Cardiac atrium fibroblast (primary cell): ENCODE results near the gene MMP3. TPM values are rescaled to one million over a fixed set of nuclear protein-coding genes. Genes with fewer than 3 reads are reported as not detected.

Experiments
- total RNA-seq: library from RNA; depleted of rRNA; stranded (reverse); fragments of >200 nt; gene quantifications from 2 replicates; pipeline ENCODE4 v1.2.3, GENCODE V29; 2015

The MMP3 gene
- not detected in 2 replicates for total RNA-seq

GRCh38 chr11:102843489-102843888, at the start of gene MMP3:
MMP3 (minus strand) TSS chr11:102843609; CDS start chr11:102843546, 63 bp downstream.

GRCh38 chr11:102874852-102875251, 31.4 kb upstream of the MMP3 start, which contains the start of gene MMP12:
MMP12 (minus strand) TSS chr11:102874982; CDS start chr11:102874937, 45 bp downstream.

DNA sequence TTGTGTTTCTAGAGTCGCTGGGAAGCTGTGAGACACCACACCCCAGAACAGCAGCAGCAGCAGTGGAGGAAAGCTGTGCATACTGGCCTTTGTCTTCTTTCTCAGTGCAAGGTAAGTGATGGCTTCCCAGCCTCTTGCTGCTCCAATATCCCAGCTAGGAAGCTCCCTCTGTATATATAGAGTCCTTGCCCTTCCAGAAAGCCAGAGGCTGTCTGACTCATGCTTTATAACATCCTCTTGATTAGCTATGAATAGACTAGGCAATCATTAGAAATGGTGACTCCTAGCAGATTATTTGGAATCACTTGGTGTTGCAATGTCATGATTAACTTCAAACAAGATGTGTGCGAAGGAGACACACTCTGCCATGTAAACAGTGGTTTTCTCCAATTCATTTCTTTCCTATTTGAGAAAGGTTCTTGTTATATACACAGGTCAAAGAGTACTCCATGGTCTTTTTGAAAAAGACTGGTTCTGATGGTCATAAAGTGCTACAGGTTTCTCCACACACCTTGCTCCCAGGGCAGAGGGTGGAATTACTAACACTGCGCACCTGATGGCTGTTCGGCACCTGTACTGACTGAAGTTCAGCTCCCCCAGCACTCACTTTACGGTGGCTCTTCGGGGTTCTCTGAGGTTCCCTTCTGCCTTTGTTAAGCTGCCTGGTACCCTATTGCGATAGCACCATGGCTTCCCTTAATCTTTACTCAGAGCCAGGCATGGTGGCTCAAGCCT, 45.2 kb downstream of the MMP3 start, which contains the start of gene MMP1:
TSS of gene MMP1 (minus strand) at position 149 of the 735 bp plus-strand sequence. CDS start at position 81, 68 bp downstream.

Other genes starting within 250 kb of the MMP3 start
- not detected in 2 replicates for gene MMP20, start 218.3 kb downstream of the MMP3 start, total RNA-seq
- gene MMP27, start 137.8 kb downstream of the MMP3 start, total RNA-seq: not detected in 2 replicates
- gene MMP8, start 118.7 kb downstream of the MMP3 start, total RNA-seq: not detected in 2 replicates
- gene MMP10, start 63.0 kb downstream of the MMP3 start, total RNA-seq: 0.16 TPM in 1 of 2 replicates, not detected in the other
- gene MMP1, start 45.4 kb downstream of the MMP3 start, total RNA-seq: 1.1 and 1.5 TPM in 2 replicates
- gene MMP12, start 31.4 kb upstream of the MMP3 start, total RNA-seq: not detected in 2 replicates
- gene MMP13, start 112.1 kb upstream of the MMP3 start, total RNA-seq: not detected in 2 replicates
- gene DCUN1D5, start 248.6 kb upstream of the MMP3 start, total RNA-seq: 58.7 and 97.4 TPM in 2 replicates